Measurements from ENCODE around the gene TNRC6C.

Gene TNRC6C

DNA sequence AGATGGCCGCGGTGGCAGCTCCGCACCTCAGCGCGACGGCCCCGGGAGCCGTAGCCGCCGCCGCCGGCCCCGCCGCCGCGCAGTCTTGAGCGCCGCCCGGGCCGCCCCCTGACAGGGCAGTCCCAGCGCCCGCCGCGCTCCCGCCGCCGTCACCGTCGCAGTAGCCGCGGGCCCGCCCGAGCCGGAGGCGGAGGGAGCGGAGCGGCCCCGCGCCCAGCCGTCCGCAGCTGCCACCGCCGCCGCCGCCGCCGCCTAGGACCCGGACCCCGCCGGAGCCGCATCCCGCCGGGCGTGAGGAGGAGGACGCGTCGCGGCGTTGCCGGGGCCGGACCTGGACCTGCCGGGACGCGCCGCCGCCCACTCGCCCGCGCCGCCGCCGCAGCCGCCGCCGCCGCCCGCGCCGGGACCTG is 218 bp downstream of the TNRC6C start:
- no peaks in the 10 kb centered on the region for H3K9me2 ChIP-seq (replicated peaks; ENCODE audit: insufficient read depth, low read length)
- no peaks in the 10 kb centered on the region for H3K79me2 ChIP-seq (ENCODE audit: insufficient read depth, low read length)
- H3K27ac ChIP-seq (ENCODE audit: low read depth, low read length), result no peak overlapping the region
- no peaks in the 10 kb centered on the region for H3K9me3 ChIP-seq (ENCODE audit: insufficient read depth, low read length)
- H3K4me3 ChIP-seq (ENCODE audit: insufficient read depth, low read length, poor library complexity, severe bottlenecking), result no peak overlapping the region
- H3K36me3 ChIP-seq (ENCODE audit: low read length), result no peaks in the 10 kb centered on the region
- no peaks in the 10 kb centered on the region for H3F3A ChIP-seq (ENCODE audit: insufficient read depth)
- no peaks in the 10 kb centered on the region for H4K20me1 ChIP-seq (ENCODE audit: low read depth, low read length)
- H3K9ac ChIP-seq (ENCODE audit: low read length), result no peak overlapping the region
- H3K4me2 ChIP-seq (ENCODE audit: low read depth, low read length, poor library complexity, severe bottlenecking), result no peak overlapping the region
- no peaks in the 10 kb centered on the region for H3K27me3 ChIP-seq (ENCODE audit: low read length)
- H2AFZ ChIP-seq (ENCODE audit: low read depth, low read length, severe bottlenecking), result no peak overlapping the region
- TF ChIP-seq EZH2phosphoT487 (conservative IDR thresholded peaks at IDR 0.05; ENCODE audit: low read length), result no peak
- TF ChIP-seq, protein P1, sequence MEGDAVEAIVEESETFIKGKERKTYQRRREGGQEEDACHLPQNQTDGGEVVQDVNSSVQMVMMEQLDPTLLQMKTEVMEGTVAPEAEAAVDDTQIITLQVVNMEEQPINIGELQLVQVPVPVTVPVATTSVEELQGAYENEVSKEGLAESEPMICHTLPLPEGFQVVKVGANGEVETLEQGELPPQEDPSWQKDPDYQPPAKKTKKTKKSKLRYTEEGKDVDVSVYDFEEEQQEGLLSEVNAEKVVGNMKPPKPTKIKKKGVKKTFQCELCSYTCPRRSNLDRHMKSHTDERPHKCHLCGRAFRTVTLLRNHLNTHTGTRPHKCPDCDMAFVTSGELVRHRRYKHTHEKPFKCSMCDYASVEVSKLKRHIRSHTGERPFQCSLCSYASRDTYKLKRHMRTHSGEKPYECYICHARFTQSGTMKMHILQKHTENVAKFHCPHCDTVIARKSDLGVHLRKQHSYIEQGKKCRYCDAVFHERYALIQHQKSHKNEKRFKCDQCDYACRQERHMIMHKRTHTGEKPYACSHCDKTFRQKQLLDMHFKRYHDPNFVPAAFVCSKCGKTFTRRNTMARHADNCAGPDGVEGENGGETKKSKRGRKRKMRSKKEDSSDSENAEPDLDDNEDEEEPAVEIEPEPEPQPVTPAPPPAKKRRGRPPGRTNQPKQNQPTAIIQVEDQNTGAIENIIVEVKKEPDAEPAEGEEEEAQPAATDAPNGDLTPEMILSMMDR (IDR thresholded peaks at IDR 0.05; ENCODE audit: insufficient read depth, low read length, poor library complexity, severe bottlenecking), result no peak

DNA sequence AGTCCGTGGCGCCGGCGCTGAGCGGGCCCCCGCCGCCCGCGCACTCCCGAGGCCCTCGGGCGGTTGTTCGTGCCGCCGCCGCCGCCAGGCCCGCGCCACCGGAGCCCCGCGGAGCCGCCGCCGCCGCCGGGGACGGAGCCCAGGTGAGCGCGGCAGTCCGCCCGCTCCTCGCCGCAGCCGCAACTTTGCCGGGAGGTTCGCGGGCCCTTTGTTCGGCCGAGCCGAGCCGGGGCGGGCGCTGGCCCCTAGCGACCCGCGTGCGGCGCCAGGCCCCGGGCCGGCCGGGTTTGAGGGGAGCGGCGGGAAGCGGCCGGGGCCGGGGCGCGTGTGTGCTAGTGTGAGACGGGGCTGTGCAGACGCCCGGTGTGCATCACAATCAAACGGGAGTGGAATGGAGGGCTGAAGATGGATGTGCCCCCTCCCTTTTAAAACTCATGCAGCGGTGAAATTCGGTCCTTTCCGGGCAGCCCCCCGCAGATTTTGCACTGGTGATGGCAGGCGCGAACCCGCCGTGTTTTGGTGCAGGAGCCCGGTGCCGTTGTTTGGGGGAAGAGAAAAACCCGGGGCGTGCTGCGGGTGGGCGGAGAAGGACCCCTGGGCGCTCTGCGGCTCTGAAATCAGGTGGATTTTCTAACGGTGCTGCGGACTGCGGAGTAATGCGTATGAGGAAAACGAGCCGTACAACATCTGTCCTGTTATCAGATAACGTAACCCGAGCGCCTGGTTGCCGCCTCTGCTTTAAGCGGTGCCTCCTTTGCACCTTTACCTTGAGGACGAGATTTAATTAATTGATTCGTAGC is 823 bp downstream of the TNRC6C start:
- Histone ChIP-seq H4K20me1 (ENCODE audit: low read depth, low read length) (no peaks in the 10 kb centered on the region), H3K36me3 (ENCODE audit: low read length) (no peaks in the 10 kb centered on the region), H3K9me3 (ENCODE audit: insufficient read depth, low read length) (no peaks in the 10 kb centered on the region), H3K9me2 (replicated peaks; ENCODE audit: insufficient read depth, low read length) (no peaks in the 10 kb centered on the region), H3K4me3 (ENCODE audit: insufficient read depth, low read length, poor library complexity, severe bottlenecking) (no peak overlapping the region), H3K79me2 (ENCODE audit: insufficient read depth, low read length) (no peaks in the 10 kb centered on the region), H3F3A (ENCODE audit: insufficient read depth) (no peaks in the 10 kb centered on the region), H2AFZ (ENCODE audit: low read depth, low read length, severe bottlenecking) (no peak overlapping the region), H3K27me3 (ENCODE audit: low read length) (no peaks in the 10 kb centered on the region), H3K27ac (ENCODE audit: low read depth, low read length) (no peak overlapping the region), H3K9ac (ENCODE audit: low read length) (no peak overlapping the region), H3K4me2 (ENCODE audit: low read depth, low read length, poor library complexity, severe bottlenecking) (no peak overlapping the region)
- no peak for TF ChIP-seq EZH2phosphoT487 (conservative IDR thresholded peaks at IDR 0.05; ENCODE audit: low read length)
- TF ChIP-seq, protein P1 (IDR thresholded peaks at IDR 0.05; ENCODE audit: insufficient read depth, low read length, poor library complexity, severe bottlenecking), result no peak

DNA sequence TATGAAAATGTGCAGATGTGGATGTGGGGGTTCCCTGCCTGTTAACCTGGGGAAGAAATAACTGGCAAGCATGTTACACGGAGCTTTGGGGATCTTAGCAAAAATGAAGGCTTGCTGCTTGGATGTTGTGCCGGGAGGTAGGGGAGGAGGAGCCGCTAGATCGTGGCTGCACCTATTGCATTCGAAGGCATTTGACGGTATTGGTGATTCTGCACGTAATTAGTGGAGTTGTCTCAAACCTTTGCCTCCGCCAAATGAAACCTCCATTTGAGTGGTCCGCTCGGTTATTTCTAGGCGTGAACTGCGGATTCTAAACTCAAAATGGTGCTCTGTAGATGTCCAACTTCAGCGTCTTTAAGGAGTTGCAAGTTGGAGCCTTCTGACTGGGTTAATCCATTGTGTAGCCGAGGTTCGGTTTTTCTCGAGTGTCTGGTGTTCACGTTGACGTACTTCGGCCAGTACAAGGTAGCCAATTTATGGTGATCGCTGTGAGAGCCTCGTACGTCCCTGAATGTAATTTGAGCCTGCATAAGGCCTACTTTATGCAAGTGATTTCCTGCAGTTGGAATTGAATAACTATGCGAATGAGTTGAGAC is 1.5 kb downstream of the TNRC6C start:
- Histone ChIP-seq H3K9me3 (ENCODE audit: insufficient read depth, low read length) (no peaks in the 10 kb centered on the region), H3K4me2 (ENCODE audit: low read depth, low read length, poor library complexity, severe bottlenecking) (no peak overlapping the region), H3F3A (ENCODE audit: insufficient read depth) (no peaks in the 10 kb centered on the region), H3K27ac (ENCODE audit: low read depth, low read length) (no peak overlapping the region), H3K27me3 (ENCODE audit: low read length) (no peaks in the 10 kb centered on the region), H3K4me3 (ENCODE audit: insufficient read depth, low read length, poor library complexity, severe bottlenecking) (no peak overlapping the region), H3K9me2 (replicated peaks; ENCODE audit: insufficient read depth, low read length) (no peaks in the 10 kb centered on the region), H3K36me3 (ENCODE audit: low read length) (no peaks in the 10 kb centered on the region), H2AFZ (ENCODE audit: low read depth, low read length, severe bottlenecking) (no peak overlapping the region), H3K79me2 (ENCODE audit: insufficient read depth, low read length) (no peaks in the 10 kb centered on the region), H3K9ac (ENCODE audit: low read length) (no peak overlapping the region), H4K20me1 (ENCODE audit: low read depth, low read length) (no peaks in the 10 kb centered on the region)
- TF ChIP-seq, protein P1 (IDR thresholded peaks at IDR 0.05; ENCODE audit: insufficient read depth, low read length, poor library complexity, severe bottlenecking), result no peak
- no peak for TF ChIP-seq EZH2phosphoT487 (conservative IDR thresholded peaks at IDR 0.05; ENCODE audit: low read length)

All from SU-DHL-6 (cell line).